IPS-20b (cell line): ENCODE results near the gene IFNL4.
"Not testable (repeated sequence)": the region's sequence is repeated elsewhere in the genome, so short reads cannot be mapped to it uniquely, and the experiment has no call there.

Experiments
- H3K27ac ChIP-seq: one replicate; pipeline ENCODE4 v1.5.1; 2013; ENCODE audit warnings: low read length
- H3K27me3 ChIP-seq: 2 replicates; pipeline ENCODE4 v1.6.1; 2013; ENCODE audit warnings: mild to moderate bottlenecking, low read length, inconsistent platforms; ENCODE audit not compliant: insufficient read depth
- H3K36me3 ChIP-seq: 2 replicates; pipeline ENCODE4 v1.6.1; 2013; ENCODE audit warnings: low read depth, mild to moderate bottlenecking, inconsistent platforms, low read length, moderate library complexity; ENCODE audit not compliant: insufficient read depth
- H3K4me1 ChIP-seq: 2 replicates; pipeline ENCODE4 v1.6.1; 2013; ENCODE audit warnings: mild to moderate bottlenecking, control low read depth, inconsistent platforms, low read length, moderate library complexity; ENCODE audit not compliant: insufficient read depth
- H3K4me3 ChIP-seq: 2 replicates; pipeline ENCODE4 v1.5.1; 2013; ENCODE audit warnings: mild to moderate bottlenecking, low read length, inconsistent platforms
- H3K9ac ChIP-seq: 2 replicates; pipeline ENCODE4 v1.6.1; 2013; ENCODE audit warnings: low read depth, mild to moderate bottlenecking, inconsistent platforms, low read length, moderate library complexity
- H3K9me3 ChIP-seq: 2 replicates; pipeline ENCODE4 v1.6.1; 2013; ENCODE audit warnings: mild to moderate bottlenecking, low read depth, low read length, inconsistent platforms; ENCODE audit not compliant: insufficient read depth

The IFNL4 gene

GRCh38 chr19:39248806-39249205, at the start of gene IFNL4:
Gene IFNL4 (minus strand): TSS chr19:39248856.
- Histone ChIP-seq H3K27me3 (peaks cover 80% of the 10 kb centered on the region), H3K27ac (no peak within 1 kb of the TSS), H3K4me1 (no peaks in the 10 kb centered on the region), H3K4me3 (peak within 1 kb of the TSS; percentile 43; the same call in 1 of the 2 replicates), H3K36me3 (no peaks in the 10 kb centered on the region), H3K9ac (no peak within 1 kb of the TSS), H3K9me3 (no peaks in the 10 kb centered on the region)

- Histone ChIP-seq H3K27me3 (peaks cover 9% of the 10 kb centered on the region; the same call in 1 of the 2 replicates), H3K9ac (no peak overlapping the region), H3K9me3 (no peaks in the 10 kb centered on the region), H3K4me1 (peaks cover 1% of the 10 kb centered on the region; the same call in 1 of the 2 replicates), H3K36me3 (no peaks in the 10 kb centered on the region), H3K27ac (no peak overlapping the region), H3K4me3 (no peak overlapping the region)
These were observed 49.4 kb upstream of the IFNL4 start for GRCh38 chr19:39297931-39298634.

- Histone ChIP-seq H3K27me3 (peaks cover 15% of the 10 kb centered on the region; the same call in 1 of the 2 replicates), H3K9me3 (no peaks in the 10 kb centered on the region), H3K36me3 (no peaks in the 10 kb centered on the region), H3K4me1 (no peaks in the 10 kb centered on the region), H3K27ac (no peak overlapping the region), H3K9ac (no peak overlapping the region), H3K4me3 (no peak overlapping the region)
These were observed 48.2 kb upstream of the IFNL4 start for GRCh38 chr19:39296906-39297305.

- Histone ChIP-seq H3K27me3 (peaks cover 18% of the 10 kb centered on the region; the same call in 1 of the 2 replicates), H3K36me3 (no peaks in the 10 kb centered on the region), H3K27ac (no peak within 1 kb of the TSS), H3K9ac (no peak within 1 kb of the TSS), H3K9me3 (no peaks in the 10 kb centered on the region), H3K4me3 (no peak within 1 kb of the TSS), H3K4me1 (no peaks in the 10 kb centered on the region)
These were observed 47.5 kb upstream of the IFNL4 start, which contains the start of gene IFNL1 for GRCh38 chr19:39296055-39296645. Gene IFNL1 (plus strand): TSS chr19:39296407. CDS start chr19:39296422, 15 bp downstream.

- H3K4me1 ChIP-seq: no peaks in the 10 kb centered on the region
- peaks cover 33% of the 10 kb centered on the region for H3K27me3 ChIP-seq
- H3K9me3 ChIP-seq: no peaks in the 10 kb centered on the region
- H3K36me3 ChIP-seq: no peaks in the 10 kb centered on the region
- no peak overlapping the region for H3K27ac ChIP-seq
- no peak overlapping the region for H3K9ac ChIP-seq
- H3K4me3 ChIP-seq: no peak overlapping the region
These were observed 44.7 kb upstream of the IFNL4 start for GRCh38 chr19:39293394-39293793.

GRCh38 chr19:39284032-39284431, 35.4 kb upstream of the IFNL4 start:
- no peaks in the 10 kb centered on the region for H3K4me1 ChIP-seq
- peaks cover 7% of the 10 kb centered on the region for H3K9me3 ChIP-seq
- H3K4me3 ChIP-seq: no peak overlapping the region
- H3K36me3 ChIP-seq: no peaks in the 10 kb centered on the region
- H3K27me3 ChIP-seq: peaks cover 10% of the 10 kb centered on the region
- no peak overlapping the region for H3K9ac ChIP-seq
- H3K27ac ChIP-seq: no peak overlapping the region

- Histone ChIP-seq H3K4me3 (no peak overlapping the region), H3K9me3 (peaks cover 7% of the 10 kb centered on the region), H3K4me1 (no peaks in the 10 kb centered on the region), H3K27me3 (no peaks in the 10 kb centered on the region; the same call in 1 of the 2 replicates), H3K36me3 (no peaks in the 10 kb centered on the region), H3K27ac (no peak overlapping the region), H3K9ac (no peak overlapping the region)
These were observed 33.4 kb upstream of the IFNL4 start for GRCh38 chr19:39282021-39282420.

- Histone ChIP-seq H3K9ac (no peak overlapping the region), H3K27ac (no peak overlapping the region), H3K4me1 (no peaks in the 10 kb centered on the region), H3K9me3 (peaks cover 4% of the 10 kb centered on the region; the same call in 1 of the 2 replicates), H3K4me3 (no peak overlapping the region), H3K27me3 (peaks cover 3% of the 10 kb centered on the region), H3K36me3 (no peaks in the 10 kb centered on the region)
These were observed 28.9 kb upstream of the IFNL4 start for GRCh38 chr19:39277598-39277997.

GRCh38 chr19:39276740-39277139, 28.1 kb upstream of the IFNL4 start:
- Histone ChIP-seq H3K36me3 (no peaks in the 10 kb centered on the region), H3K27me3 (peaks cover 3% of the 10 kb centered on the region), H3K9me3 (peaks cover 2% of the 10 kb centered on the region; the same call in 1 of the 2 replicates), H3K4me1 (no peaks in the 10 kb centered on the region), H3K27ac (no peak overlapping the region), H3K9ac (no peak overlapping the region), H3K4me3 (no peak overlapping the region)

- no peaks in the 10 kb centered on the region for H3K4me1 ChIP-seq
- H3K4me3 ChIP-seq: no peak overlapping the region
- H3K9ac ChIP-seq: no peak overlapping the region
- no peak overlapping the region for H3K27ac ChIP-seq
- H3K27me3 ChIP-seq: peaks cover 10% of the 10 kb centered on the region
- H3K36me3 ChIP-seq: no peaks in the 10 kb centered on the region
- H3K9me3 ChIP-seq: no peaks in the 10 kb centered on the region
These were observed 26.9 kb upstream of the IFNL4 start for GRCh38 chr19:39275578-39275977.

GRCh38 chr19:39273859-39274258, 25.2 kb upstream of the IFNL4 start:
- peaks cover 17% of the 10 kb centered on the region for H3K27me3 ChIP-seq
- not testable (repeated sequence) for H3K4me1 ChIP-seq, H3K27ac ChIP-seq, H3K9ac ChIP-seq, H3K4me3 ChIP-seq, H3K9me3 ChIP-seq, H3K36me3 ChIP-seq
